Endometrium (tissue), 2 donors: Measurements from ENCODE around the gene MAP3K5.

Experiments used
- FAIRE-seq: peaks from 2 replicates; lab custom pipeline; 2012; peaks lifted over from hg19 to GRCh38; lab: Jason Lieb, UNC
- donor health status: control.
- donor health status: control.

MAP3K5 gene

GRCh38 chr6:136571065-136571464 lies 221.2 kb downstream of the MAP3K5 start:
- no peak for FAIRE-seq

GRCh38 chr6:136568129-136568528 lies 224.1 kb downstream of the MAP3K5 start:
- no peak for FAIRE-seq

GRCh38 chr6:136567688-136568087 lies 224.6 kb downstream of the MAP3K5 start:
- no peak for FAIRE-seq

- no peak for FAIRE-seq
Measured at GRCh38 chr6:136566851-136567250, 225.4 kb downstream of the MAP3K5 start.

GRCh38 chr6:136566007-136566487 lies 226.2 kb downstream of the MAP3K5 start:
- FAIRE-seq = no peak

GRCh38 chr6:136564180-136564579 lies 228.1 kb downstream of the MAP3K5 start:
- FAIRE-seq = no peak

GRCh38 chr6:136563386-136564152 lies 228.7 kb downstream of the MAP3K5 start:
- FAIRE-seq = no peak

- no peak for FAIRE-seq
Measured at GRCh38 chr6:136562211-136562610, 230.1 kb downstream of the MAP3K5 start.

- FAIRE-seq = no peak
Measured at GRCh38 chr6:136553166-136553787, 239.0 kb downstream of the MAP3K5 start.

GRCh38 chr6:136552054-136552453 lies 240.2 kb downstream of the MAP3K5 start:
- no peak for FAIRE-seq

GRCh38 chr6:136551103-136551502 lies 241.2 kb downstream of the MAP3K5 start:
- FAIRE-seq = no peak

GRCh38 chr6:136550330-136551071 lies 241.8 kb downstream of the MAP3K5 start, which contains the start of gene MAP7:
Gene MAP7 (minus strand): TSS chr6:136550422. CDS start chr6:136550408, 14 bp downstream.
- no peak for FAIRE-seq

- no peak for FAIRE-seq
Measured at GRCh38 chr6:136550045-136550329, 242.3 kb downstream of the MAP3K5 start.

GRCh38 chr6:136549300-136550044 lies 242.8 kb downstream of the MAP3K5 start:
- FAIRE-seq = no peak

- no peak for FAIRE-seq
Measured at GRCh38 chr6:136548582-136549299, 243.5 kb downstream of the MAP3K5 start.

GRCh38 chr6:136547871-136548270 lies 244.4 kb downstream of the MAP3K5 start:
- FAIRE-seq = no peak

- FAIRE-seq = no peak
Measured at GRCh38 chr6:136547336-136547735, 244.9 kb downstream of the MAP3K5 start.

GRCh38 chr6:136546331-136546730 lies 245.9 kb downstream of the MAP3K5 start:
- no peak for FAIRE-seq

GRCh38 chr6:136544326-136544725 lies 248.0 kb downstream of the MAP3K5 start:
- no peak for FAIRE-seq

- FAIRE-seq = no peak
Measured at GRCh38 chr6:136541395-136541794, 250.9 kb downstream of the MAP3K5 start.

GRCh38 chr6:136539967-136540652 lies 252.2 kb downstream of the MAP3K5 start:
- FAIRE-seq = no peak
